ENCODE results near the gene CD55.

DNA sequence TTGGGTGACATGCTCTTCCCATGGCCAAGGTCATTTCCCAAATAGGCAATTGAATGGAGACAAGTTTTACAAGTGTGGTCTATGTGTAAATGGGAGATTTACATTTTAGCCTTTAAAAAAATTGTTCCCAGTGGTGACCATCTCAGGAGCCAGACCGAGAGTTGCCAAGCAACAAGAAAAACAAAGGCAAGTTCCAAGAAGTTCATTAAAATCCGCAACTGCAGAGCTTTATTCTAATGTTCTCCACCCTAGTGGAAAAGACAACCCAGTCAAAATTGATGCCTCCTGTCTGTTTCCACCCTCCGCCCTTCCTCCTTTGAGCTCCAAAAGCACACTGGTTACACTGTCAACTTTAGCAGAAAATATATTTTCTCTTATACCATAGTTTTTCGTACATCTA is 33.2 kb upstream of the CD55 start:
- TF ChIP-seq POLR2A (IDR thresholded peaks at IDR 0.05; ENCODE audit: low read depth, low read length) (no peak), POLR2AphosphoS5 (IDR thresholded peaks at IDR 0.05; ENCODE audit: low read depth, low read length) (no peak), TAF1 (IDR thresholded peaks at IDR 0.05; ENCODE audit: low read depth, low read length) (no peak), PAX5 (IDR thresholded peaks at IDR 0.05; ENCODE audit: insufficient read depth, low read length, severe bottlenecking) (no peak), POU2F2 (IDR thresholded peaks at IDR 0.05; ENCODE audit: low read depth, low read length) (no peak)

Data from GM12891 (cell line).